SHP77 treated with DMSO at 0.1 percent for 48 hours (cell line): ENCODE results near the gene ANKS4B.

Source experiments
- DNase-seq: peaks from one replicate; lab custom pipeline; 2025; lab: John Stamatoyannopoulos, UW

Gene ANKS4B

GRCh38 chr16:21300309-21301167, 67.0 kb downstream of the ANKS4B start:
- peak; percentile 98 for DNase-seq

- peak; percentile 60 for DNase-seq
These were observed 67.8 kb downstream of the ANKS4B start for GRCh38 chr16:21301168-21301894.

- DNase-seq, result no peak
These were observed 68.4 kb downstream of the ANKS4B start for GRCh38 chr16:21301895-21302291.

GRCh38 chr16:21302454-21302853, 69.0 kb downstream of the ANKS4B start:
- no peak for DNase-seq

GRCh38 chr16:21302898-21303528, 69.5 kb downstream of the ANKS4B start:
- DNase-seq, result no peak
